ENCODE data around the gene JCAD. TPM values are rescaled to one million over a fixed set of nuclear protein-coding genes. Genes with fewer than 3 reads are reported as not detected.

JCAD gene, protein sequence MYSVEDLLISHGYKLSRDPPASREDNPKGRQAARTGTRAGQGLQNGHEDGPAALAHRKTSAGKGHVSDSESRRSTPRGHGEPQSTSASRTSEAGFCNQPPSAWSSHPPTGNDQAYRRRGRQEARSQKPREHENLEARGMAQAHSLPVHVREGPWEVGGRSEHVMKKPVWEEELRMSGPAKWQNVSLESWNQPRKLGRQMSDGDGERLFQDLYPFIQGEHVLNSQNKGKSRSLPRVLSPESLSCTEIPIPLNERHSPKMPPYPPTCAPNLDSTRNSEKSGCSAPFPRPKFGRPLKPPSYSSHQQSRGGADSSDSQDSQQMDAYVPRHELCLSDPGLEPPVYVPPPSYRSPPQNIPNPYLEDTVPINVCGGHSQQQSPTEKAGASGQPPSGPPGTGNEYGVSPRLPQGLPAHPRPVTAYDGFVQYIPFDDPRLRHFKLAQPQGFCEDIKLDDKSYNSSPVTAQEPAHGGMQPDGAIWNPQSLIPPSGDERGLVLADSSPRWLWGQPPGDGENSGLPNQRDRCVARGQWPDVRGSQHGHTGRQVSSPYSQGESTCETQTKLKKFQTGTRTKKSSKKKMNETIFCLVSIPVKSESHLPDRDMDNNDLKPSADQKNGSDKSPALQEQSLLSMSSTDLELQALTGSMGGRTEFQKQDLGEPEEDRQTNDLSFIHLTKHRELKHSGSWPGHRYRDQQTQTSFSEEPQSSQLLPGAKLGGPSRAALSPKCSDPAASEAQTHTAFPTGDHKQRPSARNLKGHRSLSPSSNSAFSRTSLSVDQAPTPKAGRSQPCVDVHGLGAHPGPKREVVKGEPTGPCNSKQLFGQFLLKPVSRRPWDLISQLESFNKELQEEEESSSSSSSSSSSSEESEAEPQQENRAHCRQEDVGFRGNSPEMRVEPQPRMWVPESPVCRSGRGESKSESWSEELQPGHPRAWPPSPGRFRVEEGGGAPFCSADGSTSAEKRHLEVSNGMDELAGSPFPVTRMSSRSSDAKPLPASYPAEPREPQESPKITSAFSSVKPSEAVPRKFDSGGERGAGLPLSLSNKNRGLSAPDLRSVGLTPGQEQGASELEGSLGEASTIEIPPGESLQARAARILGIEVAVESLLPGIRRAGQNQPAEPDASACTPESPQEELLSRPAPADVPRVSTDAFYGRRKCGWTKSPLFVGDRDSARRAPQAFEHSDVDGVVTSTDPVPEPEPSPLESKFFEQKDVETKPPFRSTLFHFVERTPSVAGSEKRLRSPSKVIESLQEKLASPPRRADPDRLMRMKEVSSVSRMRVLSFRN (N-terminal part only)
- 0.21 and 0.48 TPM in 2 replicates for total RNA-seq

GRCh38 chr10:30059209-30060107, at the start of gene JCAD:
JCAD (minus strand) TSS chr10:30059586; CDS start chr10:30047812, 11,774 bp downstream.

